Renal pelvis (tissue), 12 donors: ENCODE measurements around the gene UBE2I. TPM values are rescaled to one million over a fixed set of nuclear protein-coding genes. Genes with fewer than 3 reads are reported as not detected.
A peak's percentile ranks its signal among the peaks of the same experiment; 100 is the strongest.
"Not testable (repeated sequence)": the region's sequence is repeated elsewhere in the genome, so short reads cannot be mapped to it uniquely, and the experiment has no call there.

Experiments
- DNase-seq: peaks from one replicate; pipeline ENCODE4 v3.0.0-alpha.2; 2013
- long read RNA-seq, 16 experiments: transcript quantifications; one replicate each; lab custom pipeline, GENCODE V29; 2026
- polyA plus RNA-seq, 3 donors: library from polyadenylated mRNA; unstranded; fragments of 120-200 nt; gene quantifications; one replicate each; pipeline ENCODE4 v1.2.1, GENCODE V29; 2013; ENCODE audit not compliant: insufficient read length in 3 of 3

The UBE2I gene
- 100 to 1,000 TPM; 147 to 171 (median 165) TPM for polyA plus RNA-seq
- long read RNA-seq, donor 1, transcript UBE2I-203 (7 exons, 2,976 nt), result major isoform, 80 of 126 reads
- long read RNA-seq, donor 1, partial matches to known transcripts, result 38 of 126 reads
- long read RNA-seq, donor 1, other reads (novel, unspliced or antisense), result 0 of 126 reads
- long read RNA-seq, donor 2, transcript UBE2I-203 (7 exons, 2,976 nt), result major isoform, 118 of 150 reads
- long read RNA-seq, donor 2, partial matches to known transcripts, result 26 of 150 reads
- long read RNA-seq, donor 2, other reads (novel, unspliced or antisense), result 0 of 150 reads
- long read RNA-seq, donor 3, transcript UBE2I-219 (3 exons, 498 nt), result minor isoform, 6 of 114 reads
- long read RNA-seq, donor 3, transcript UBE2I-203 (7 exons, 2,976 nt), result major isoform, 77 of 114 reads
- long read RNA-seq, donor 3, partial matches to known transcripts, result 22 of 114 reads
- long read RNA-seq, donor 3, other reads (novel, unspliced or antisense), result 0 of 114 reads
- long read RNA-seq, donor 4, transcript UBE2I-203 (7 exons, 2,976 nt), result major isoform, 137 of 188 reads
- long read RNA-seq, donor 4, partial matches to known transcripts, result 35 of 188 reads
- long read RNA-seq, donor 4, other reads (novel, unspliced or antisense), result 0 of 188 reads
- long read RNA-seq, donor 5, transcript UBE2I-203 (7 exons, 2,976 nt), result major isoform, 54 of 75 reads
- long read RNA-seq, donor 5, transcript UBE2I-219 (3 exons, 498 nt), result minor isoform, 6 of 75 reads
- long read RNA-seq, donor 5, partial matches to known transcripts, result 12 of 75 reads
- long read RNA-seq, donor 5, other reads (novel, unspliced or antisense), result 0 of 75 reads
- long read RNA-seq, donor 6, transcript UBE2I-203 (7 exons, 2,976 nt), result major isoform, 79 of 137 reads
- long read RNA-seq, donor 6, transcript UBE2I-212 (1 exons, 2,642 nt), result minor isoform, 10 of 137 reads
- long read RNA-seq, donor 6, partial matches to known transcripts, result 37 of 137 reads
- long read RNA-seq, donor 6, other reads (novel, unspliced or antisense), result 0 of 137 reads
- long read RNA-seq, donor 7, transcript UBE2I-203 (7 exons, 2,976 nt), result major isoform, 118 of 208 reads
- long read RNA-seq, donor 7, transcript UBE2I-219 (3 exons, 498 nt), result minor isoform, 10 of 208 reads
- long read RNA-seq, donor 7, partial matches to known transcripts, result 72 of 208 reads
- long read RNA-seq, donor 7, other reads (novel, unspliced or antisense), result 0 of 208 reads
- long read RNA-seq, donor 8, transcript UBE2I-203 (7 exons, 2,976 nt), result major isoform, 49 of 66 reads
- long read RNA-seq, donor 8, transcript UBE2I-212 (1 exons, 2,642 nt), result minor isoform, 5 of 66 reads
- long read RNA-seq, donor 8, partial matches to known transcripts, result 7 of 66 reads
- long read RNA-seq, donor 8, other reads (novel, unspliced or antisense), result 0 of 66 reads
- long read RNA-seq, donor 9, transcript UBE2I-203 (7 exons, 2,976 nt), result major isoform, 105 of 138 reads
- long read RNA-seq, donor 9, partial matches to known transcripts, result 23 of 138 reads
- long read RNA-seq, donor 9, other reads (novel, unspliced or antisense), result 0 of 138 reads
- long read RNA-seq, donor 10, transcript UBE2I-203 (7 exons, 2,976 nt), result major isoform, 69 of 110 reads
- long read RNA-seq, donor 10, transcript UBE2I-212 (1 exons, 2,642 nt), result minor isoform, 8 of 110 reads
- long read RNA-seq, donor 10, partial matches to known transcripts, result 23 of 110 reads
- long read RNA-seq, donor 10, other reads (novel, unspliced or antisense), result 0 of 110 reads
- long read RNA-seq, donor 11, transcript UBE2I-203 (7 exons, 2,976 nt), result major isoform, 66 of 119 reads
- long read RNA-seq, donor 11, transcript UBE2I-219 (3 exons, 498 nt), result minor isoform, 8 of 119 reads
- long read RNA-seq, donor 11, partial matches to known transcripts, result 38 of 119 reads
- long read RNA-seq, donor 11, other reads (novel, unspliced or antisense), result 0 of 119 reads
- long read RNA-seq, donor 12, transcript UBE2I-212 (1 exons, 2,642 nt), result minor isoform, 6 of 147 reads
- long read RNA-seq, donor 12, transcript UBE2I-208 (4 exons, 1,771 nt), result minor isoform, 5 of 147 reads
- long read RNA-seq, donor 12, transcript UBE2I-203 (7 exons, 2,976 nt), result major isoform, 112 of 147 reads
- long read RNA-seq, donor 12, partial matches to known transcripts, result 15 of 147 reads
- long read RNA-seq, donor 12, other reads (novel, unspliced or antisense), result 0 of 147 reads
- long read RNA-seq, donor 13, transcript UBE2I-203 (7 exons, 2,976 nt), result major isoform, 39 of 69 reads
- long read RNA-seq, donor 13, transcript UBE2I-212 (1 exons, 2,642 nt), result minor isoform, 9 of 69 reads
- long read RNA-seq, donor 13, partial matches to known transcripts, result 10 of 69 reads
- long read RNA-seq, donor 13, other reads (novel, unspliced or antisense), result 0 of 69 reads
- long read RNA-seq, donor 14, result 0 reads
- long read RNA-seq, donor 15, result 0 reads
- long read RNA-seq, donor 16, transcript UBE2I-203 (7 exons, 2,976 nt), result major isoform, 100 of 158 reads
- long read RNA-seq, donor 16, partial matches to known transcripts, result 53 of 158 reads
- long read RNA-seq, donor 16, other reads (novel, unspliced or antisense), result 0 of 158 reads

GRCh38 chr16:1308977-1309885, at the start of gene UBE2I:
Gene UBE2I (plus strand): TSS chr16:1309636. CDS start chr16:1314031, 4,395 bp downstream.
- DNase-seq, result peak; percentile 98

- no peak for DNase-seq
Observed at GRCh38 chr16:1259760-1260068, 49.7 kb upstream of the UBE2I start.

- no peak for DNase-seq
Observed at GRCh38 chr16:1260101-1260680, 49.2 kb upstream of the UBE2I start.

GRCh38 chr16:1261131-1261892, 48.1 kb upstream of the UBE2I start:
- DNase-seq, result no peak

- no peak for DNase-seq
Observed at GRCh38 chr16:1262210-1262845, 47.1 kb upstream of the UBE2I start.

- no peak for DNase-seq
Observed at GRCh38 chr16:1262846-1263221, 46.6 kb upstream of the UBE2I start.

- no peak for DNase-seq
Observed at GRCh38 chr16:1263591-1264344, 45.7 kb upstream of the UBE2I start.

- no peak for DNase-seq
Observed at GRCh38 chr16:1264345-1265089, 44.9 kb upstream of the UBE2I start.

GRCh38 chr16:1265090-1265630, 44.3 kb upstream of the UBE2I start:
- DNase-seq, result no peak

- DNase-seq, result no peak
Observed at GRCh38 chr16:1265826-1266225, 43.6 kb upstream of the UBE2I start.

GRCh38 chr16:1269418-1269817, 40.0 kb upstream of the UBE2I start:
- not testable (repeated sequence) for DNase-seq

GRCh38 chr16:1271380-1271723, 38.1 kb upstream of the UBE2I start:
- DNase-seq, result no peak

- DNase-seq, result not testable (repeated sequence)
Observed at GRCh38 chr16:1271724-1272413, 37.6 kb upstream of the UBE2I start.
